T follicular helper cell (primary cell): ENCODE measurements around the gene LACC1.

Source experiments
- DNase-seq: peaks from one replicate; pipeline ENCODE4 v3.0.0-alpha.2; 2020; ENCODE audit warnings: low read depth

The LACC1 gene

GRCh38 chr13:43942286-43942685, 62.6 kb downstream of the LACC1 start:
- no peak for DNase-seq
